Inferior parietal cortex (tissue), 1 donor: Measurements from ENCODE around the gene LRP5.
A peak's percentile ranks its signal among the peaks of the same experiment; 100 is the strongest.
"Not testable (repeated sequence)": the region's sequence is repeated elsewhere in the genome, so short reads cannot be mapped to it uniquely, and the experiment has no call there.

Experiments
- DNase-seq: peaks from one replicate; pipeline ENCODE4 v3.0.0-alpha.2; 2016; ENCODE audit errors: extremely low spot score

Gene LRP5

DNA sequence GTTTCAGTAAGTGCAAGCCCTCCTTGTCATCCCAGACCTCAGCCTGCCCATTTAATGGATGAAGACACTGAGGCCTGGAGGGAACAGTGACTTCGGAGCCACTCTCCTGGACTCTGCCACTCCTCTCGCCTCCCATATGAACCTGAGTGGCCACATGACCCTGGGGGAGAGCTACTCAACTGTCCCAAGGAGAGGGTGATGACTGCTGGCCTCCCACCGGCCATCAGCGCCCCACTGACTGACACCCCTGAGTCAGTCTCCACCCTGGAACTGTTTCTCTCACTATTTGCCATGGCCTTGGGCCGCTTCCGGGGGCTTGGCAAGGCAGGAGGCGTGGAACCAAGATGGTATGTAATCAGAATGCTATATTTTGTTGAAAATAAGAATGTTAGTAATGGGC, 17.1 kb downstream of the LRP5 start:
- no peak for DNase-seq

DNA sequence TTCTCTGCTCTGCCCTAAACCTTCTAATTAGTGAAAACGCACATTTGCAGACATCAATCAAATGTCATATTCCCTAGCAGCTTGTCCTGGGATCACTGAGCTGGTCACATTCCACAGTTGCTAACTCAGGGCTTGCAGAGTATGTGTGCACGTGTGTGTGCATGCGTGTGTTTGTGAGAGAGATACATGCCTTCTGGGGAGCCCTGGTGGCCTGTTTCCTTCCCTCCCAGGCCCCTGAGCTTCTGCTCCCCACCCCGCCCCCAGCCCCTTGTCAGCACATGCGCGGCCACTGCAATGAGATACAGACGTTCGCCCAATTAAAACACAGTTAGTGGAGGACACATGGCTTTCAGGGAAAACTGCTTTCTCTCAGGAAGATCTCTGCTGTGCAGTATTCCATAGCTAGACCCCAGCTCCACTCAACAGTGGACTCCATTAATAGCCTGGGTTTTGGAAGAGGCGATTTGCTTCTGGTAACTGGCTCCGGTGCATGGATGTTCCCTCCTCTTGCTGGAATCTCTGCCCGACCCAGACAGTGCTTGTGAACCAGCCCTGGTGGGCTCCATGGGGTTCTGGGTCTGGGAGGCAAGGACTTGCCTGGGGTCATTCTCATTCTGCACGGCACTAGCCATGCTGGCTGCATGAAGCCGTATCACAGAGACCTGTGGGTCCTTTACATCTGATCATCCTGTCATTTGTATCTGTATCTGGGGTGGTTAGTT, 17.7 kb downstream of the LRP5 start:
- no peak for DNase-seq

GRCh38 chr11:68330700-68331337, 18.4 kb downstream of the LRP5 start:
- no peak for DNase-seq

DNA sequence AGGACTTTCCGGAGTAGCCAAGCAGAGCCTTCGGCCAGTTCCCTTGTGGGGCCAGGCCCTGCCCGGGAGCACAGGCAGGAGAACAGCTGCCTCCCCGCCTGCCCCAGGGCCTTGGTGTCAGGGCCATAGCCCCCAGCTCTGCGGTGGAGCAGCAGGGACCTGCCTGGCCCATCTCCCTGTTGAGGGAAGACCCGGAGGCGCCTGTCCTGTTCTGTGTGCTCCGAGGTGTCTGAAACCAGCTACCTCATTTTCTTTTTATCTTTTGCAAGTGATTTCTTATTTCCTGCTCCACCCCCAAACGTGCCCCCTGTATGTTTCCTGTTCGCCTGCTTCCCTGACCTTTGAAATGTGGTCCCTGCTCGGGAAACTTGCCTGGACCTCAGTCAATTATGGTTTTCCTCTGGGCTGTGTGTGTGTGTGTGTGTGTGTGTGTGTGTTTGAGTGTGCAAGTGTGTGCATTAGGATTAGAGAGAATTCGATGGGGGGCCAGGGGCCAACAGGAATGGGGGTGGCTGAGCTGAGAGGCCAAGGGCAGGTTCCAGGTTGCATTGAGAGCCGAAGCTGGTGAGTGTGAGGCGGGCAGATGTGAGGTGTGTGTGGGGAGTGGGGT, 19.1 kb downstream of the LRP5 start:
- DNase-seq = no peak

DNA sequence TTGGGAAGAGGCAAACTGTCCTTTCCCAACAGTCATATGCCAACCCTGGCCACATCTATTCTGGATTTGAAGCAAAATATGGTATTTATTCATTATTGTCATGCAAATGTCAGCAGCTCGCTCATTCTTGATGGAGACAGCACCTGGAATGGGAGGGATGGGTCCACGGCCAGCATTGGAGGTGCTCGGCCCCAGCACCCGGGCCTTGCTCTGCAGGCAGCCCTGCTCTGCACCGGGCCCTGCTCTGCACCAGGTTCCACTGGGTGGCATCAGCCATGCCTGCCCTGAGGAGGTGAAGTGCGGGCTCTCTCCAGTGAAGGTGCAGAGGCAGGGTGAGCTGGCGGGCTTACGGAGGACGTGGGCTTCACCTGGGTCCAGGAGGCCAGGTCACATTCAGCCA, 19.8 kb downstream of the LRP5 start:
- DNase-seq = no peak

GRCh38 chr11:68333173-68333572, 20.8 kb downstream of the LRP5 start:
- no peak for DNase-seq

DNA sequence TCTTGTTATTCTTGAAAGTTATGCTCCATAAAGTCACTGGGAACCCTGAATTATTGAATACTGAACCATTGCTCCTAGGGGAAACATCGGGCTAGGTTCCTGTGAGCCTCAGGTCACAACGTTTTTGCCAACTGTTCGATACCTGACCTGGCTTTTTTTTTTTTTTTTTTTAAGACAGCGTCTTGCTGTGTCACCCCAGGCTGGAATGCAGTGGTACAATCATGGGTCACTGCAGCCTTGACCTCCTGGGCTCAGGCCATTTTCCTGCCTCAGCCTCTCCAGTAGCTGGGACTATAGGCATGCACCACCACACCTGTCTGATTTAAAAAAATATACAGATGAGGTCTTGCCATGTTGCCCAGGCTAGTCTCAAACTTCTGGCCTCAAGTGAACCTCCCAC, 22.5 kb downstream of the LRP5 start:
- DNase-seq = no peak

DNA sequence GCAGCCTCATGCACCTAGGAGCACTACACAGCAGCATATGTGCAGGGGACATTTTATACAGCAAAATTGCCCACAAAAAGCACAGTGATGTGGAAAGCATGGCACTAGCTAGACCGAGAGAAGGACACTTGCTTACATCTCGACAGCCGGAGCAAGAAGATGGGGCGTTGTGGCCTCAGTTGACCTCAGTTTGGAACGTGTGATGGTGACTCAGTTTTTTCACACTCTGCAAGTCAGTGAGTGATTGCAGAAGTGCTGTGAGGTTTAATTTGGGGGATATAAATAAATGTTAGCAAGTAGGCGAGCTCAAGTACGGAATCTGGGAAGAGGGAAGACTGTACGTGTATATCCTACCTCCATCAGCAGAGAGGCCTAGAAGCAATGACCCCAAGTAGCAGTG, 23.3 kb downstream of the LRP5 start:
- peak; percentile 49 for DNase-seq

- no peak for DNase-seq
These were observed 24.3 kb downstream of the LRP5 start for GRCh38 chr11:68336716-68337115.

- DNase-seq = no peak
These were observed 25.0 kb downstream of the LRP5 start for GRCh38 chr11:68337399-68337835.

DNA sequence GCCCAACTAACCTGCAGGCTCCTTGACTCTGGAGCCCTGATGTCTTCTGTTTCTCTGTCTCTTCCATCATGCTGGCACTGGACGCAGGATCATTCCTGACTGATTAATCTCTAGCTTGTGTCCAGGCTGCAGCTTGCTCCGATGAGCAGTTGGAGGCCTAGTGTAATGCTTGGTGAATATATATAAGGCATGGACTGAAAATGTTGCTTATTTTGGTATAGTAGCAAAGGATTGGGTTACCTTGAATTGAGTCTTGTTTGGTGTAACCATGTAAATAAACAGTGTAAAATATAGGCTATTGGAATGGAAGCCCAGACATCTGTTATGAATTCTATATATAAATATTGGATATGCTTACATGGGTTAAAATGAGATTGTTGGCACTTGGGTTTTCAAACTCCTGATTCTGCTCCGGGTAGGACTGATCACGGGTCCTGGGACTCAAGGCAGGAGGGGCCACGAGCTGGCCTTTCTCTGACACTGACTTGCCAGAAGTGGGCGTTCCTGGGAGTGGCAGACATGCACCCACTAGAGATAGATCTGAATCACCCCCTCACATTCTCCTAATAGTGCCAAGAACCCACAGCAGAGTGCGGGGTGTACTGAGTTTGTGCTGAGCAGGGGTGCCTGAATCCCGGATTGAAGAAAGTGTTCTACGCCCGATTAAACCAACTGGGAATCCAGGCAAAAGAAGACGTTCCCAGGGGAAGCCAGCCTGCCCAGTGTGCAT, 25.8 kb downstream of the LRP5 start:
- DNase-seq = no peak

- DNase-seq = no peak
These were observed 27.8 kb downstream of the LRP5 start for GRCh38 chr11:68340003-68340767.

DNA sequence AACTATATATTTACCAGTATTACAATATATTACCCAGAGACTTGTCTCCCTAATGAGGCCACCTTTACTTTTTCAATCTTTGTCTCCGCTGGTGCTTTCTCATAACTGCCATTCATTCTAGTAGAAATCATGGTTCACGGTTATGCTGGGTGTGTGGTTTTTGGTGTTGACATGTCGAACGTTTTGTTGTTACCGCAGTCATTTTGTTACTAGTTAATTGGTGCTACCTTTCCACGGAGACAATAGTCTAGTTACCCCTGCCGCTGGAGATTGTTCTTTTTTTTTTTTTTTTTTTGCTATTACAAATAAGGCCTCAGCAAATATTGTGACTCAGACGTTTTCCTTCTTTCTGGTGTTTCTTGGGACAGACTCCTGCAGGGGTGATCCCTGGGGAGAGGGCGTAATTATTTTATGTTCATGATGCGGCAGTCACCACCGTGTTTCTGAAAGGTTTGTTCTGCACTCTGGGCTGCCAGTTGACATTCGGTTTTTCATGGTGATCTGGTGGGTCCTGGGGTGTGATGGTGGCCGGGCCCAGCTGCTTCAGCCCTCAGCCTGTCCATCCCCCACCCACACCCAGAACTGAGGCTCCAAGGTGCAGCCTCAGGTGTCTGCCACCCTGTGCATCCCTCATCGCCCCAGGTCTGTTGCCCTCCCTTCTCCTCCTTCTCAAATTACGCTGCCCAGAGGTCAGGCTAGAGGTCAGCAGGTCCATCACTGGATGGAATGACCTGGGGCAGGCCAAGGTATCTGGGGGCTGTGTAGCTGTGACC, 28.6 kb downstream of the LRP5 start:
- no peak for DNase-seq

DNA sequence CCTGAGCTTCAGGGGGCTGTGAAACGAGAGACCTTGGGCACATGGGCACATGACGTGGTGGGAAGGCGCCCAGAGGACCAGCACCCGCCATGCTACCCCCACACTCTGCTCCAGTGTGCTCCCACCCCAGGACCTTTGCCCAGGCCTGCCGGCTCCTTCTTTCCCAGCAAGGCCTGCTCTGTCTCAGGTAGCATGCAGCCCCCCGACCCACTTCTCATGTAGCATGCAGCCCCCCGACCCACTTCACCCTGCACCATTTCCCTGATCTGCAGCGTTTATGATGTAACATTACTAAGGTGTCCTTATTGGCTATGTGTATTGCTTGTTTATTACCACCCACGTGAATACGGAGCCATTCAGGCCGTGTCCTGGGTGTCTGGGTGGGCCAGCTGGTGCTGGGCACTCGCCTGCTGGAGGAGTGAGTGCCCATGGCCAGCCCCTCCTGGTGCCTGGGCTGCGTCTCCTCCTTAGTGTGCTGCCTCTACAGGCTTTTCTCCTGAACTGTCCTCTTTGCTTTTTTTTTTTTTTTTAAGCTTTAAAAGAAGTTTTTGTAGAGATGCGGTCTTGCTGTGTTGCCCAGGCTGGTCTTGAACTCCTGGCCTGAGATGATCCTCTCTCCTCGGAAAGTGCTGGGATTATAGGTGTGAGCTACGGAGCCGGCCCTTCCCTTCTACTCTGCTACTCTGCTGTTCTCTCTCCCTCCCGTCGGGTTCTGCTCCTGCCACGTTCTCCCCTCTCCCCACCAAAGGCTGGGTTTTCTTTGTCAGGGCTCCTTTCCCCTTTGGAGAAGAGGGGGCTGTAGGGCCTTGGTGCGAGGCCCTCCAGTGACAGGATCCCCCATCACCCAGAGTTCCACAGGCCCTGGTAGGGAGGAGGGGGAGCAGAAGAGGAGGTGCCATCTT, 29.4 kb downstream of the LRP5 start:
- DNase-seq = no peak

DNA sequence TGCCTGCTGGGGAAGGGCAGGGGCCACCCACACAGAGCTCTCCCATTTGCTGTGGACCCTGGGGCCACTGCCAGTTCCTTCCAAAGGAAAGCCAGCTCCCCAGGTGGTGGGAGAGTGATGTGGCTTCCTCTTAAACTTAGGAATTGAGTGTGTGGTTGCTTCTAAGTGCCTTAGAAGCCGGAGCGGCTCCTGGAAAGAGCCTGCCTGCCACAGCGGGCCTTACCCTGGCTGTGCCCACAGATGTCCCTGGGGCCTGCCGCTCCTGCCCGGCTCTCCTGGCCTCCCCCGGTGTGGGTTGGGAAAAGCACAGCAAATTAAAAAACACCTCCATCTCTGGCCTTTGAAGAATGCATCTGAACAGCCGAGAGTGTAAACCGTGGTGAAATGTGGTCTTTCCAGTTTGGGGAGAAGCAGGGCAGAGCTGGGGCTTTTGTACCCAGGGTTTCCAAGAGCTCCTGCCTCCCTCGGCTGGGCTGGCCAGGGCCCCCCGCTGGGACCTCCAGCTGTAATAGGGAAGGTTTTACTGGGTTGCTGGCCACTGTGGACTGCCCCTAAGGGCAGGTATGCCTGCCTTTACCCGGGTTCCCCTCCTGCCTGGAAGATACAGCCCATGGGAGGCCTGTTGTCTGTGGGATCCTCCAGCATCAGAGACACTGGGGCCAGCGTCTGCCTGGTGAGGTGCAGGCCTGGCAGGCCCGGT, 30.2 kb downstream of the LRP5 start:
- no peak for DNase-seq

- no peak for DNase-seq
These were observed 31.4 kb downstream of the LRP5 start for GRCh38 chr11:68343761-68344256.

DNA sequence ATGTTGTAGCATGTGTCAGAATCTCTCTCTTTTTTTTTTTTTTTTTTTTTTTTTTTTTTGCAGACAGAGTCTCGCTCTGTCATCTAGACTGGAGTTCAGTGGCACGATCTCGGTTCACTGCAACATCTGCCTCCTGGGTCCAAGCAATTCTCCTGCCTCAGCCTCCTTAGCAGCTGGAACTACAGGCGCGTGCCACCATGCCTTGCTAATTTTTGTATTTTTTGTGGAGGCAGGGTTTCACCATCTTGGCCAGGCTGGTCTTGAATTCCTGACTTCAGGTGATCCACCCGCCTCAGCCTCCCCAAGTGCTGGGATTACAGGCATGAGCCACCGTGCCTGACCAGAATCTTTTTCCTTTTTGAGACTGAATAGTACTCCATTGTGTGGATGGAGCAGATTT, 32.4 kb downstream of the LRP5 start:
- DNase-seq = not testable (repeated sequence)

- DNase-seq = no peak
These were observed 33.5 kb downstream of the LRP5 start for GRCh38 chr11:68345776-68346461.

DNA sequence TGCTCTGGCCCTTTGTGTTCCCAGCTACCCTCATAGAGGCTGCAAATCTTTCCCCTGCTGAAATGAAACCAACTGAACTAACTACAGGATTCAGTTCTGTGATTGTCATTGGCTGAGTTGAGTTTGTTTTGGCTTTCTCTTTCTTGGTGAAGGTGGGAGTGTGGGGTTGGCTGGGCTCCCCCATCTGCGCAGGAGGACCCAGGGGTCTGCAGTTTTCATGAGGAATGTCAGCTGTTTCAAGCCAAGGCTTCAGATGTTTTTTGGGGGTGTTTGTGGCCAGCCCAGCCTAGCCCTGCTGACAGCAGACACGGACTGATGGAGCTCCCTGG, 34.0 kb downstream of the LRP5 start:
- DNase-seq = no peak
